HG03064 (cell line): ENCODE results near the gene HIF1AN.

ENCODE experiments used
- ATAC-seq: cut with Tn5 transposase; IDR thresholded peaks from one replicate; pipeline ENCODE4 v1.9.1; 2021; ENCODE audit warnings: low read depth; ENCODE audit not compliant: unreplicated experiment

Gene HIF1AN

DNA sequence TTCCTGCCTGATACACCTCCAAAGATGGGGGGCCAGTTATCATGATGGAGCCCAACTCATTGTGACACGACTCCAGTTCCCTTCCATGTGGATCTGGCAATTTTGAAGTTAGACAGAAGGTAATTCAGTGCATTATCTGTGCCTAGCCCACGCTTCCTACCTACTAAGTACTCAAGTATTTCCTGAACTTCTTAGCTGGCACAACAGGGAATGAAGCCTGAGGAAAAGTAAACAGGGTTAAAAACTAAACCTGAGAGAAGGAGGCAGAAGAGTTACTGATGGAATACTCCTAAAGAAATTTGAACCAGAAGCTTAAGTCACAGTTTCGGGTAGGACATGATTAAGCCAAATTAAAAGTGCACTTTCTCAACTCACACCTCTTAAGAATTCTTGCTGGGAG lies 14.9 kb upstream of the HIF1AN start:
- ATAC-seq = no peak

- ATAC-seq = no peak
Observed at GRCh38 chr10:100522107-100522801, 13.5 kb upstream of the HIF1AN start.

- ATAC-seq = no peak
Observed at GRCh38 chr10:100522945-100523344, 12.8 kb upstream of the HIF1AN start.

DNA sequence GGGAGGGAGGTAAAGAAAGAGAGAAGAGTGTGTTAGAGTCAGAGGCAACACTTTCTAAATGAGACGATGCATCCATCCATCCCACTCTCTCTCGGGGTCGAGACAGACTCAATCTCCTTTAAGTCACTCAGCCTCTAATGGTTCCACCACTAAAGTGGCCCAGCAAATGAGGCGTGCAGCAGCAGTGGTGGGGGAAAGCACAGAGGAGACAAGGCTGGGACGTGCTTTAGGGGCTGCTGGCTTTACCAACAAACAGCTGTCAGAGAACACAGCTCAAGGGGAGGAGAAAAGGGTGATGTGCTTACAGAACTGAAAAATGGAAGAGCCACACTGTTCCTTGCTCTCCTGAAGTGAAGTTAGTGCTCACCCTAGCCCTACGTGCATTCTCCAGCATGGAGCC lies 11.5 kb upstream of the HIF1AN start:
- no peak for ATAC-seq

DNA sequence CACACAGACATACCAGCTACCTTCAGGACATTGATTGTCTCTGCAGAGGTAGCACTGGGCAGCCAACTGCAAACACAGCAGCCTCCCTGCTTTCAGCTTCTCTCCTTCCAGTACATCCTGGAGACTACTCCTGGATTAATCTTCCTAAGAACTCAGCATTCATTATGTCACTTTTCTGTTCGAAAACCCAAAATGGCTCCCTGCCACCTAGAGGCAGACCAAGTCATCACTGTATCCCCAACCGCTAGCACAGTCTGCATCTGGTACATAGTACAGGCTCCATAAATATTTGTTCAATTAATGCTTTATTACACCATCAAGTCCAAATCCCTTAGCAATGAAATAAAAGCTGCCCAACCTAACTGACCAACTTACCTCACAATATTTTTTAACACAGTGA lies 11.1 kb upstream of the HIF1AN start:
- no peak for ATAC-seq

DNA sequence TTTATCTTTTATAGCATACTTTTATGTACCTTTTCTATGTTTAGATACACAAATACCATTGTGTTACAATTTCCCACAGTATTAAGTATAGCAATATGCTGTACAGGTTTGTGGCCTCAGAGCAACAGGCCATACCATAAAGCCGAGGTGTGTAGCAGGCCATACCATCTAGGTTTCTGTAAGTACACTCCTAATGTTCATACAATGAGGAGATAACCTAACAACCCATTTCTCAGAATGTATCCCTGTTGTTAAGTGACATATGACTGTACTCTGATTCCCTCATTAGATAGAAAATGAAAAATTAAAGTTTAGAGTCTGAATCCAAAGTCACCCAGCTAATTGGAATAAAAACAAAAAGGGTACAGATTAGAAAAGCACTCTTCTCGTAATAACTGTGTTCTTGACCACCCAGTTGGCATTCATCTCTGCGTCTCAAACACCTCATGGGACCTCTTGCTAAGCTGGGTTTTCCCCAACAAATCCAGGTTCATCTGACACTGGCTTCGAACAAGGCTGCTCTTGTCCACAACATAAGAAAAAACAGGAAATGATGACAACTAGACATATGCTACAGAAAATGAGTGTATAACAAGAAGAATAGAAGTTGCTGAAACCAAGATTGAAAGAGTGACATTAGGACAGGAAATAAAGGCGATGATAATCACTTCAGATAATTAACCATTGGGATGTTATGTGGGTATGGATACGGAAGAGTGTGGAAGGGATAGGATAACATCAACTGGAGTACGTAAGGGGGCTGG lies 7.4 kb upstream of the HIF1AN start:
- ATAC-seq = no peak

GRCh38 chr10:100528921-100529474 lies 6.7 kb upstream of the HIF1AN start:
- no peak for ATAC-seq

DNA sequence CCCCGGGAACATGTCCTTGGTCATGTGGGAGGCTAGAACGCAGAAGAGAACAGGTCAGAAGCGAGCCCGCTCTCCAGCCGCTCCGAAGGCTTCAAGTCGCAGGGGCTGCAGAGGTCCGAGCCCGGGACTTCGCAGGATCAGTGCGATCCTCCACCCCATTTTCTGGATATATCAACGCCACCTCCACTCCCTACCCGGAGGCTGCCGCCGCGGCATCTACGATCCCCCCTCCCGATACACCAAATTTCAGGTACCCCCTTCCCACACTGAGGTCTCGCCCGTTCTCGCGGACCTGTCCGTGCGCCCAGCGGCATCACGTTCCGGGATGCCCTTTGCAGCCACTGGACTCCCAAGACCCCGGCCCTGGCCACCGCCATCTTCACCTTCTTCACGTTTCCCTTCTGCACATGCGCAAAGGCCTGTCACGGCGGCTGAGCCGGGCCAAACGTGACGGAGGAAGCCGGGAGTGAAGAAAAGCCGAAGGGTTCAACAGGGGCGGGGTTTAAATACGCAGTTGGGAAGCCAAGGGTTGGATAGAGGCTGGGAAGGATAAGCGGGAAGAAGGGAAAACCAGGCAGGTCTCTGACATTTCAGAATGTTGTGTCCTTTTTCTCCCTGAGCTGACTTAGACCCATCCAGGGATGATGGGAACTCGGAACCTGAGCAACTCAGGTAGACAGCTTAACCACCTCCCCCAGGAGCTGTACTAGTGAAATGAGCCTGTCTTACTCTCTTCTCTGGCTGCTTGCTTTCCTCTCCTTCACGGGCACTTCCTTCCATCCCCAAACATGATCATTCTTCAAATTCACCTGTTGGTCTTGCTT lies 6.1 kb upstream of the HIF1AN start, which contains the start of gene NDUFB8:
TSS of gene NDUFB8 (minus strand) at position 397 of the 824 bp plus-strand sequence. CDS start at position 377, 20 bp downstream.
- no peak for ATAC-seq

- ATAC-seq = no peak
Observed at GRCh38 chr10:100531761-100532160, 4.0 kb upstream of the HIF1AN start.

GRCh38 chr10:100534726-100535125 lies 1.0 kb upstream of the HIF1AN start:
- no peak for ATAC-seq

- ATAC-seq = peak; percentile 6
Observed at GRCh38 chr10:100535338-100535714, 417 bp upstream of the HIF1AN start.

DNA sequence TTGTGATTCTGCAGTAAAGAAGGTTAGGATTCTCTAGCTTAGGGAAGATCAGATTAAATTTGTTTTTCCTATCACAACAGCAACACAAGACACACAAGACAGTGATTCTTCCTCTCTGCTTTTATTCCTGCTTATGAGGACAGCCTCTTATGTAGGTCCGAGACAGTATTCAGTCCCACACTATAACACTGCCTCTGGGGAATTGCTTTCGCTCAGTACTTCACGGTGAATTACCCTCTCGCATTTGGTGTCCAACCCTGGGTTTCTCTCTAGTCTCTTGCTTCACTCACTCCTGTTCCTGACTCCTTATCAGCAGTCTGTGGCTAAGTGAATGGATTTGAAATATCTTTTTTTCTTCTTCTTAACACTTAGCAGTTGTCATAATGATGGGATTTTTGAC lies 1.7 kb downstream of the HIF1AN start:
- ATAC-seq = no peak

DNA sequence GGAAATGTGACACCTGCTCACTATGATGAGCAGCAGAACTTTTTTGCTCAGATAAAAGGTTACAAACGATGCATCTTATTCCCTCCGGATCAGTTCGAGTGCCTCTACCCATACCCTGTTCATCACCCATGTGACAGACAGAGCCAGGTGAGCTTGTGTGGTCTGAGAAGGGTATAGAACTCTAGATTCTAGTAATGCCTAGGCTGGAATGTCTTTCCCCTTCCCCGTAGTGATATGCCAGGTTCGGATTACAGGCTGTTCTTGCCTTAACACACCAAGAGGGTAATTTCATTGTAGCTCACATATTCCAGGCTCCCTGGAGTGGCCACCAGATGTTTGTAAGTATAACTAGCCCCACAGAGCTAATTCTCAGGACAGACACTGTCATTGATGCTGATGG lies 9.2 kb downstream of the HIF1AN start:
- no peak for ATAC-seq

GRCh38 chr10:100551196-100551595 lies 15.5 kb downstream of the HIF1AN start:
- no peak for ATAC-seq

DNA sequence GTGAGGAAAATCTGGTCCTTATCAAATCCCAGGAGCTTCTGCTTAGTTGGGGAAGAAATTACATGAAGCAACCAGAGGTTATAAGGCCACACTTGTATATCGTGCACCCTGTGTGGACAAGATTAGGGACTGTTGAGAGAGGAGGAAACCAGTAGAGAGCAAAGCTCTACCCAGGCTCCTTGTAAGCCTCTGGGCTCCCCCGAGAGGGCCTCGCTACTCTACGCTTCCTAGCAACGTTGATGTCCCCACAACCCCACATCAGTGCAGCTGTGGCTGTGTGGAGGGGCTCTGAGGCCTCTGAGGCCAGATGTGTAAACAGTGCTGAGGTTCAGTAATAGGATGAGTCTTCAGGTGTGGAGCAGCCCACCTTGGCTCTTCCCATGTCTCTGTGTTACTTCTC lies 16.0 kb downstream of the HIF1AN start:
- no peak for ATAC-seq

DNA sequence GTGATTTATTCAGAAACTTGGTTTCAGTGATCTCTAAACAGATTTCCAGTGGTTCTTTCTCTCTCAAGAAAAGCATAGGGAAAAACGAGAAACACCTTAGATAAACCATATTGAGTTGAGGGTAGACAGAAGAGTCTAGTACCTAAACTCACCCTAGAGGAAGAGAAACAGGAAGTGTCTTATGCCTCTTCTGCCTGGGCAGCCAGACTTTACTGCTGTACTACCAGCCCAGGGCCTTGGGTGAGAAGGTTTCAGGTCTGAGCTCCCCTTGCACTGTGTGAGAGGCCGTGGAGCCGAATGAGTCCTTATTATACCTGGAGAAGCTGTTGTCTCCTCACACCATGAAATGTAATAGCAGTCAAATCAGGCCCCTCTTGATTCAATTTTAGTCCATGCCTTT lies 18.2 kb downstream of the HIF1AN start:
- ATAC-seq = no peak

DNA sequence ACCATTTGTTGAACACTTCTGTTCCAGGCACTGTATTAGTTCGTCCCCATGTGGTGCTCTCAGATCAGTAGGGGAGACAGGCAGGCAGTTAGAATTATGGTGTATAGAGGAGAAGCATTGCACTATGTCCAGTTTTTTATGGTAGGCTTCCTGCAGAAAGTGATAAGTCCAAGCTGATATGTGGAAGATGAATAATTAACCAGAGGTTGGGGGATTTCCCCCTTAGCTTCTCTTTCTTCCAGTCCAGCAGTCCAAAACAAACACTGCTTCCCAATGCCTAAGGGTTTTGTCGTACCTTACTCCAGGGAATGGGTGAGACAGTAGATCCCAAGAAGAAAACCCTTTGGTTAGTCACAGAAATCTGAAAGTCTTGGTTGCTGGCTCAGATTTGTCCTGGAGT lies 19.2 kb downstream of the HIF1AN start:
- ATAC-seq = no peak

GRCh38 chr10:100560248-100560647 lies 24.5 kb downstream of the HIF1AN start:
- no peak for ATAC-seq

GRCh38 chr10:100561005-100561404 lies 25.3 kb downstream of the HIF1AN start:
- ATAC-seq = no peak

DNA sequence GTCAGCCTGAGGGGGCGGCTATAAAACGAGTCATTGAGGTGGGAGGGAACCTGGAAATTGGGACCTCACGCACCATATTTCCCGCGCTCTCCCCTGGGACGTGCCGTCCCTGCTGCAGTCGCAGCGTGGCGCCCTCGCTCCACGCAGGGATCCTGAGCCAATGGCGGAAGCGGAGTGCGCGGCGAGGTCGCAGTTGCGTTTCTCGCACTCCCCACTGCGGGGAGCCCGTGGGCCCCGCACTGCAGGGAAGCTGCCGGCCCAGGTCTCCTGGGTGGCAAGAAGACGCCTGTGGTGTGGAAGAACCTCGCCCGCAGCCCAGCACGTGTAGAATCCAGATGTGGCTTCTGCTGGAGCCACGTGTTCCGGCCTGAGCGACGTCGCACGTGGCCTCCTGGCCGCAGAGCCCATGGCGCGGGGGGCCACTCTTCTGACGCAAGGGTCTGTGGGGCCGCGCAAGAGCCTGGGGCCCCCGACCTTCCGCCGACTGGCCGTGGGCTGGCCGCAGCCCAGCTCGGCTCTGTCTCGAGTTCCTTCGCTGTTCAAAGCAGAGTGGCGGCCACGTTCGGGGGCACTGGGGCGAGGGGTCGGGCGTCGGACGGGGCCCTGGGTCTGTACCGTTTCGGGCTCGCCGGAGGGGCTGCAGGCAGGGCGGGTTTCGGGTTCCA lies 26.4 kb downstream of the HIF1AN start:
- no peak for ATAC-seq
